ENCODE data around the gene RYR1.
"Not testable (repeated sequence)": the region's sequence is repeated elsewhere in the genome, so short reads cannot be mapped to it uniquely, and the experiment has no call there.

RYR1 gene

DNA sequence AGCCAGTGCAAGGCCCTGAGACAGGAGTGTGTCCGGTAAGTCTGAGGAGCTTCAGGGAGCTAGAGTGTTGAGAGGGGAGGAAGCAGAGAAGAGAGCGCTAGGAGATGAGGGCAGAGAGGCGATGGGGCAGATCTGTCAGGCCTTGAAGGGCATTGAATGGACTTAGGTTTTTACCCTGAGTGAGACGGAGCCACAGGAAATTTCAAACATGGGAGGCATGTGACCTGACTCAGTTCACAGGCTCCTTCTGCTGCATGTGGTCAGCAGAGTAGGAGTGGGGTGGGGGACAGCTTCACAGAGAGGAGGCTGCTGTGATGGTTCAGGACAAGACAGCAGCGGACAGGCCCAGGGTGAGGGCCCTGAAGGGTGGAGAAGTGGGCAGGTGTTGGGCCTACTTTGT is 33.1 kb upstream of the RYR1 start:
- no peak for DNase-seq

DNA sequence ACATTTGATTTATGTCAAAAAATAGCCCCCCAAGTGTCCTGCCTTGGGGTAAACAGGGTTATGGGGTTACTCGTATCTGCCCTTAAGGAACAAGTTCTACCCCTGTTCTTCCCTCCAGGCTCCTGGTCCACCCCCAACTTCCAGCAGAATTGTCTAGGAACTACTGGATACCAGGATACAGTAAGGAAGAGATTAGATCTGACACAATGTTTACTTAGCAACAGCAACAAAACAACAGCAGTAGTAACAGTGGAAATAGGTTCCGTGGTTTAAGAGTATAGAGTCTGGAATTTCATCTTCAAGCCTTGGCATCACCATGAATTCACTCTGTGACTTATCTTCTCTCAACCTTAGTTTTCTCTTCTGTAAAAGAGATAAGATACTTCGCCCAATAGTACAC is 32.3 kb upstream of the RYR1 start:
- no peak for DNase-seq

DNA sequence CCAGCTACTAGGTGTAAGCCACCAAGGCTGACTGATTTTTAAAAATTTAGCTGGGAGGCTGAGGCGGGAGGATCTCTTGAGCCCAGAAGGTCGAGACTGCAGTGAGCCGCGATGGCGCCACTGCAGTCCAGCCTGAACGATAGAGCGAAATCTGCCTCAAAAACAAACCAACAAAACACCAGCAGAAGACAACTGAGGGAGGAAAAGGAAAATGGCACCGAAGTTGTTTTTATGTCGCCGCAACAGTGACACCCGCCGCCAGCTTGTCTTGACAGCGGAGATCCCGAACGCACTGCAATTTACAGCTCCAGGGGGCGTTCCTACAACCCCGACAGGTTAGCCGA is 30.9 kb upstream of the RYR1 start:
- DNase-seq, result no peak

DNA sequence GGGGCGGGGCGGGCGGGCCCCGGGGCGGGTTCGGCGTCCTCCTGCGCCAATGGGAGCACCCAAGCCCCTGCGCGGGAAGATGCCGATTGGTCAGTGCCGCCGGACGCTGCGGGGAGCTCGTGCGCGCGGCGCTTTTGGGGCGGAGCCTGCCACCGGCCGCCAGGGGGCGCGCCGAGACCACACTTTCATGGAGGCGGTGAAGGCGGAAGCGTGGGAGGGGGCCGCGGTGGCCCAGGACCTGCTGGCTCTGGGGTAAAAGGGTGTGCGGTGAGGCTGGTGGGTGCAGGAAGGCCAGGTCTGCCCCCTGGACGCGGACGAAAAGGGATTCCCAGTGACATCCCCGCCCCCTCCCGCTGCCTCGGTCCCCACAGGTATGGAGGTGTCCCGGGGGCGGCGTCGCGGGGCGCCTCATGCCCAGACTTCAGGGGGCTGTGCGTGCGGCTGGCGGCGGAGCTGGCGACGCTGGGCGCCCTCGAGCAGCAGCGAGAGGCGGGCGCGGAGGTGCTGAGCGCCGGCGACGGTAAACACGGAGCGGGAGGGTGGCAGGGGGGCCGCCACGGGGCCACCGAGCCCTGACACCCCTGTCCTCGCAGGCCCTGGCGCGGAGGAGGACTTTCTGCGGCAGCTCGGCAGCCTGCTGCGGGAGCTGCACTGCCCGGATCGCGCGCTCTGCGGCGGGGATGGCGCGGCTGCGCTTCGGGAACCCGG is 30.4 kb upstream of the RYR1 start, which contains the start of gene FAM98C:
Gene FAM98C (plus strand): TSS at position 127 of the 708 bp plus-strand sequence. CDS start 61 bp downstream, at position 188.
- peak; percentile 99 for DNase-seq

DNA sequence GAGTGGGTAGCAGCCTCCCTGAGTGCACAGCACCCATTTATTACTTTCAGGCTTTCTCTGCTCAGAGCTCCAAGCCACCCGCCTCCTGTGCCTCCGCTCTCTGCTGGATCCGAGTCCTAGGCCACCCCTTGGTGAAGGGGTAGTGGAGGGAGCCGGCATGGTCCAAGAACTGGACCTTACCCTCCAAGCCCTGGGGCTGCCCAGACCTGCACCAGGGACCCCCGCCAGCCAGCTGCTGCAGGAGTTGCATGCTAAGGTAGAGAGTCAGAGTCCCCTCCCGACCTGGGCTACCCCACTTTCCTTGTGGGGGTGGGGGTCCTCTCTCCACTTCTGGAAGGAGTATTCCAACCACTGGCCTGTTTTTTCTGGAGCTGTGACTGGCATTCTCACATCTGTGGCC is 28.6 kb upstream of the RYR1 start:
- no peak for DNase-seq

DNA sequence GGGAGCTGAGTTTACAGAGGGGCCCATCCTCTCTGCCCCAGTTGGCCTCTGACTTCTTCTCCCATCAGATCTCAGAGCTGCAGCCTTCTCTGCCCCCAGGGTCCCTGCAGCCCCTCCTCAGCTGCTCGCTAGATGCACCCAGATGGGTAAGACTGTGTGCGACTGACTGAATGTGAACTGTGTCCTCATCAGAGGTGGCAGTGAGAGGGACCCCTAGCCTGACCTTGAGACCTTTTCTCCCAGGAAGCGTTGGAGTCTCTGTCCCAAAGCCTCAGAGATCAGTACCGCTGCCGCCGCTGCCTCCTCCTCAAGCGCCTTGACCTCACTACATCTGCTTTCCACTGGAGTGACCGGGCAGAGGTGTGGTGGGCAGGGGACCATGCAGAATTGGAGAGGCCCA is 28.2 kb upstream of the RYR1 start:
- DNase-seq, result no peak

DNA sequence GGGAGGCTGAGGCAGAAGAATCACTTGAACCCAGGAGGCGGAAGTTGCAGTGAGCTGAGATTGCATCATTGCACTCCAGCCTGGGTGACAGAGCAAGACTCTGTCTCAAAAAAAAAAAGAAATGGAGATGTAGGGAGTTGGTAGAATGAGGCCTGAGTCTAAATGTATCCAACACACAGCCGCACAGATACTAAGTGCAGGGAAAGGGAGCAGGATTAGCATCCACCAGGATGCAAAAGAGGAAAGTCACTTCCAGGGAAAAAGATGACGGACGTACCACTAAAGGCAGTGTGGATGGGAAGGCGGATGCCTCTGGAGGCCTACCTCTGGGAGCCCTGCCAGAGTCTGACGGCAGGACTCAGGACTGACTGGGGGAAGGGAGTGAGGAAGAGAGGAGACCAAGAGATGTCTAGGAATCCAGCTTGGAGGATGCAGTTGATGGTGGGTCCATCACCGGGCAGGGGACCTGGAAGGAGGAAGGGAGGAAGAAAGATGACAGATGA is 23.8 kb upstream of the RYR1 start:
- no peak for DNase-seq

DNA sequence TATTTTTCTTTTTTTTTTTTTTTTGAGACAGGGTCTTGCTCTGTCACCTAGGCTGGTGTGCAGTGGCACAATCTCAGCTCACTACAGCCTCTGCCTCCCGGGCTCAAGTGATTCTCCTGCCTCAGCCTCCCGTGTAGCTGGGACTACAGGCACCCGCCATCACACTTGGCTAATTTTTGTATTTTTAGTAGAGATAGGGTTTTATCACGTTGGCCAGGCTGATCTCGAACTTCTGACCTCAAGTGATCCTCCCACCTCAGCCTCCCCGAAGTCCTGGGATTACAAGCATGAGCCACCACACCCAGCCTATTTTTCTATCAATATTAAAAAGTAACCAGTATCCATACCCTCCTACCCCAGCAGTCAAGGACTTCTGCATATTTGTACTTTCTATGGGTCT is 23.1 kb upstream of the RYR1 start:
- DNase-seq, result not testable (repeated sequence)

DNA sequence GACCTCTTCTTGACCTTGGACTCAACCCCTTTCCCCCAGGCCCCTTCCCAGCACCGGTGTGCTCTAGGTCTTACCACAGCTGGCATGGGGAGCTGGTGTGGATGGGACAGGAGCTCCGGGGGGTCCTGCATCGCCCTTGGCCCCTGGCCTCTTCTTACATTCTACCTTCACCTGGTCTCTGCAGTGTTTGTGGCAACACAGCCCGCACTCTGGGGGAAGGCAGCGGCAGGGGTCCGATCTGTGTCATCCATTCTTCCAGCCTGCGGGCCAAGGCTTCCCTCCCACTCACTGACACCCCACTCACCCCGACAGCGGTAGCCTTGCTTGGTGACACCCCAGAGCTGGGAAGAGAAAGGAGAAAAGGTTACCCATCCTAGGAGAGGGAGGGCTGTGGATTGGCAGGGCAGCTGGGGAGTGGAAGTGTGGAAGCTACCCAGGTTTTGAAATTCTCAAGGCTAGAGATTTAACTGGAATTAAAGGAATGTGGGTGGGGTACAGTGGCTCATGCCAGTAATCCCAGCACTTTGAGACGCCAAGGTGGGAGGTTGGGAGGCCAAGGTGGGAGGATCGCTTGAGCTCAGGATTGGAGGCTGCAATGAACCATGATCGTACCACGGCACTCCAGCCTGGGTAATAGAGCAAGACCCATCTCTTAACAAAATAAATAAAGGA is 22.3 kb upstream of the RYR1 start:
- DNase-seq, result no peak

DNA sequence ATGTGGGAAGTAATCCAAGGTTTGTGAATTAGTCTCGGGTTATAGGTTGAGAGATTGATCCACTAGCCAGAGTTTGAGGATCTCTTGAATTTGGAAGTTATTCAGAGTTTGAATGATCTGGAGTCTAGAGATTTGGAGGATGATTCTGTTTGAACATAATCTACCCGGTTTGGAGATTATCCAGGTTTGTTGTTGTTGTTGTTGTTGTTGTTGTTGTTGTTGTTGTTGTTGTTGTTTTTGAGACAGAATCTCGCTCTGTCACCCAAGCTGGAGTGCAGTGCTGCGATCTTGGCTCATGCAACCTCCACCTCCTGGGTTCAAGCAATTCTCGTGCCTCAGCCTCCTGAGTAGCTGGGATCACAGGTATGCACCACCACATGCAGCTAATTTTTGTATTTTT is 21.6 kb upstream of the RYR1 start:
- DNase-seq, result not testable (repeated sequence)

DNA sequence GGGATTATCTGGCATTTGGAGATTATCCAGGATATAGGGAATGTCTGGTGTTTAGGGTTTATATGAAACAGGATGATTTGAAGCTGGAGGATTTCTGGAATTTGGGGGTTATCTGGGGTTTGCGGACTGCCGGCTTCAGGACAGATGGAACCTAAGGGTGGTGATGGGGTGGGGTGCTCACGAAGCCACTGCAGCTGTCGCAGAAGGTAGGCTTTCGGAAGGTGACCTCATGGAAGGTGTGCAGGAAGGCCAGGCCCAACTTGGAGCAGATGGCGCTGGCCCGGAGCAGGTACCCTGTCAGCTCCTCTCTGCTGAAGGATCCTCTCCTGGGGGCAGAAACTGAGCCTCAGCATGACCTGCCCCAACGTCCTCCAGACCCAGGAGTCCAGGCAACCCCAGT is 21.0 kb upstream of the RYR1 start:
- no peak for DNase-seq

DNA sequence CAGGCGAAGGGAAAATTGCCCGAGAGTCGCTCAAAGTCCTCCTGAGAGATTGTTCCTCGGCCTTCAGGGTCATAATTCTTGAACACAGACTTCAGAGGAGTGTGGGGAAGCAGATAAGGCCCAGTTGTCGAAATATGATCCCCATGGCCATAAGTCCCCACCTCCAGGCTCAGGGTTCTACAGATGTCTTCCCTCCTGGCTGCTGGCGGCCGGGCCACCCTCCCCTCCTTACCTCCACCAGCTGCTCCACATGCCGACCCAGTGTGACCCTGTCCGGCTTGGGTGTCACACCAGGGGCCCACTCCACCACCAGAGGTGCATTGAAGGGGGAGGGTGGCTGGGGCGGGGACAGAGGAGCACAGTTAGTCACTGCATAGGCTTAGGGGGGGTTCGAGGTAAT is 20.5 kb upstream of the RYR1 start:
- DNase-seq, result no peak

DNA sequence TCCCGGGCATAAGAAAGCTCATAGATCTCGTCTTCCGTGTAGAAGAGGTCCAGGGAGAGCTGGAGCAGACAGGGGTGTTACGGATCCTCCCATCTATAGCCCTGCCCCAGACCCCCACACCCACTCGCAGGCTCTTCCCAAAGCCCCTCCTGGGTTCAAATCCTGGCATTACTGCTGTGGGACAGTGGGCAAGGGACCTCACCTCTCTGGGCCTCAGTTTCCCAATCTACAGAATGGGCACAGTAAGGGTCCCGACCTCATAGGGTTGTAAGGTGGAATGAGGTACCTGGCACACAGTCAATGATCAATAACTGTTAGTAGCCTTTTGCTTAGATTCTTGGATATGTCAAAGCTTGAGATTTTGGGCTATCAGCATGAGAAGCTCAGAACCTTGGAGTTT is 20.1 kb upstream of the RYR1 start:
- no peak for DNase-seq

DNA sequence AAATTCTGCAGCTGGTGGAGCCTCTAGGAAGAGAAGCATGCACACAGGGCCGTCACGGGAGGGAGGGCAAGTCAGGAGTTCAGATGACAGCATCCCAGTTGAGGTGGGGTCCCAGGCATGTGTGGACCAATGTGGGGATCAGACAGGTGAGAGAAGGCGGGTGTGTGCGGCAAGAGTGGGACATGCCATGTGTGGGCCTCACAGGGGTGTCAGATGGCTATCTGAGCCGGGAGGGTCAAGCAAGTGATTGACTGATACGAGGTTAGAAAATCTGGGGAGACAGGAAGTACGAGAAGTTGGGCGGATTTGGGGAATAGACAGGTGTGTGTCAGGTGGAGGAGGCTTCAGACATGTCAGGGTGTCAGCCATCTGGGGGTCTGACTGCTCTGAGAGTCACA is 16.3 kb upstream of the RYR1 start:
- no peak for DNase-seq

DNA sequence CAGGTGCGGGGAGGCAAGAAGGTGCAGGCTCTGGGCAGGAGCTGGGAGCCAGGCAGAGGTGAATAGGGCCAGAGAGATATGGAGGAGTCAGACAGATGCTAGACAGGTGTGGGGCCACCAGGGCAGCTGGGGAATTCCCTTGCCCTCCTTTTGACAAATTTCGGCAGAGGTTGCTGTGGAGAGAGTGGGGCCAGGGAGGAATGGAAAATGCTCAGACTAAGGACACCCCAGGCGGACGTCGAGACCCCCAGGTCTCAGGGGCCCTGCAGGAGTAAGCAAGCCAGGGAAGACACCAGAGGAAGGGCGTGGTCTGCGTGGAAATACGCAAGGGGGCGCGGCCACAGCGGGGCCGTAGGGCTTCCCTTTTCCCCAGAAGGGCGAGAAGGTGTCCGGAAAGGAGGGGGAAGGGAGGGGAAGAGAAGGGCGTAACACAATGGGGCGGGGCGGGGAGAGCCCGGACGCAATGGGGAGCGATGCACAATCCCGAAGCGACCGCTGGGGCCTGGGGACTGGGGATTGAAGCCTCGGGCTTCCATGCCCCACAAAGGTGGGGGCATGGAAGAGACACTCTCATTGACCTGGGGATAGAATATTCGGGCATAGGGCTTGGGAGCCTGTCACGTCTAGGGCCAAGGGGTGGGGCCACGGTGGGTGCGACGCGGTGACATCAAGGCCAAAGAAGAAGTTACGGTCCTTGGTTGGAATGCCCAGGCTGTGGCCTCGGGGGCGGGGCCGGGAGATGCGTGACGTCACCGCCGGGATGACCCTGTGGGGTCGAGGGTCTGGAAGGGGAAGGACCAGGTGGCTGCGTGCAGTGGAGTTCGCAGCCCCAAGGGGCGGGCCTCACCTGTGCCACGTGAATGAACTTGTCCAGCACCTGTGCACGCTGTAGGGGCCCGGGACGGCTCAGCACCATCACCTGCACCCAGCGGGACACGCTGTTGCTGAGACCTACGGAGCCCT is 15.7 kb upstream of the RYR1 start:
- peak; percentile 88 for DNase-seq

DNA sequence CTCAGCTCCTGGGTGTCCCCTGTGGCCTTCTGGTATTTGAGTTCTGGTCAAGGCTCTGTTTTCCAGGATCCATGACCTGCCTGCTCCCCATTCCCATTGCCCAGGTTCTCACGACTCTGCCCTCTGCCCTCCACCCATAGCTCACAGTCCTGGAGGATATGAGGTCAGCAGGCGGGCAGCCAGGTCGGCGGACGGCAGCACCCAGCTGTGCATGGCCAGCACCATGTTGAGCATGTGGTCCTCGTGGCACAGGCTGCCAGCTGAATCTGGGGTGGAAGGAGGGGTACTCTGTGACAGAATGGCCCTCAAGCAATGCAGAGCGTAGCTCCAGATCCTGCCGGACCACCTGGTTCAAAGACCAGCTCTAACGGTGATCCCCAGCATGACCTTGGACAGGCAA is 12.6 kb upstream of the RYR1 start:
- no peak for DNase-seq

DNA sequence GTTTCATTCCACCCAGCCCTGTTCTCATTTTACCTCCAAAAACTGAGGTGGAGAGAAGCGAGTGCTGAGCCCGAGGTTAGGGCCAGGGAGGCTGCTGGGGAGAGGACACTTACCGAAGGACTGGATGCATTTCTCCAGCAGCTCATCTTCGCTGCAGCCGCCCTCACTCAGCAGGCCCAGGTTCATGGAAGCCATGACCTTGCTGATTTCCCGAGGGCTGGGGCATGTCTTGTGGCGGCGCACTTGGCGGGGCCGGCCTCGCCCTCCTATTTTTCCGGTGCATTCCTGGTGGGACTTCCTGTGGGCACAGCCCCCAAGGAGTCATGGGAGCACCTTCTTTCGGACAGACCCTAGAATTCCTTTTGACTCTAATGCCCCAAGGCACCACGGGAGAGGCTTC is 11.6 kb upstream of the RYR1 start:
- no peak for DNase-seq

DNA sequence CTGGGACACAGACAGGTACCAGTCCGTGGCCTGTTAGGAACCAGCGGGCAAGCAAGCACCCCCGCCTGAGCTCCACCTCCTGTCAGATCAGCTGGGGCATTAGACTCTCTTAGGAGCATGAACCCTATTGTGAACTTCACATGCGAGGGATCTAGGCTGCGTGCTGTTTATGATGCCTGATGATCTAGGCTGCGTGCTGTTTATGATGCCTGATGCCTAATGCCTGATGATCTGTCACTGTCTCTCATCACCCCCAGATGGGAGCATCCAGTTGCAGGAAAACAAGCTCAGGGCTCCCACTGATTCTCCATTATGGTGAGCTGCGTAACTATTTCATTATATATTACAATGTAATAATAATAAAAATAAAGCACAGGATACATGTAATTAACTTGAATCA is 11.1 kb upstream of the RYR1 start:
- no peak for DNase-seq

DNA sequence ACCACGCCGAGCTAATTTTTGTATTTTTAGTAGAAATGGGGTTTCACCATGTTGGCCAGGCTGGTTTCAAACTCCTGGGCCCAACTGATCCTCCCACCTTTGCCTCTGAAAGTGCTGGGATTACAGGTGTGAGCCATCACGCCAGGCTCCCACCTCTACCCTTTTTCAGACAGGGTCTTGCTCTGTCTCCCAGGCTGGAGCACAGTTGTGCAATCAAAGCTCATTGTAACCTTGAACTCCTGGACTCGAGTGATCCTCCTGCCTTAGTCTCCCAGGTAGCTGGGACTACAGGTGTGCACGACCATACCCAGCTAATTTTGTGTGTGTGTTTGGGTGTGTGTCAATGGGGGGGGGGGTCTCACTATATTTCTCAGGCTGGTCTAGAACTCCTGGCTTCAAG is 9.2 kb upstream of the RYR1 start:
- no peak for DNase-seq

DNA sequence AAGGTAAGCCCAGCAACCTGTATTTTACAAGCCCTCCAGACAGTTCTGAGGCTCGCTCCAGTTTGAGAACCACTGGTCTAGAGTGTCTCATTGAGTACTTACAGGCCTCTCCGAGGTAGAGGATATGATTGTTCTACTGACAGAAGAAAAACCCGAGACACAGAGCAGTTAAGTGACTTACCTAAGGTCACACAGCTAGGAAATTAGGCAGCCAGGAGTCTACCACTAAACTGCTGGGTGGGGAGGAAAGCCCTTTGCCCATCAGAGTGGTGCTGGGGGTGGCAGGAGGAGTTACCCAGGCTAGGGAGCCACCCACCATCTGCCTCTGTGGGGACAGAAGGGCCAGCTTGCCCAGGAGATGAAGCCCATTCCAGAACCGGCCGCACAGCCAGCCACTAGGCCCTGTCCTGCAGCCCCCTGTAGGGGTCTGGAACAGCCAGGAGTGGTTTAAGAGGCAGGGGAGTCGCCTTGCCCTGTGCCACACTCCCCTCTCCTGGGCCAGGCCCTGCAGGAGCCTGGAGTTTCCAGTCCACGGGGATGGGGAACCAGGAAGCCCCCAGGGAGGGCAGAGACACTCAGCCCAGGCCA is 8.2 kb upstream of the RYR1 start:
- DNase-seq, result peak; percentile 4

DNA sequence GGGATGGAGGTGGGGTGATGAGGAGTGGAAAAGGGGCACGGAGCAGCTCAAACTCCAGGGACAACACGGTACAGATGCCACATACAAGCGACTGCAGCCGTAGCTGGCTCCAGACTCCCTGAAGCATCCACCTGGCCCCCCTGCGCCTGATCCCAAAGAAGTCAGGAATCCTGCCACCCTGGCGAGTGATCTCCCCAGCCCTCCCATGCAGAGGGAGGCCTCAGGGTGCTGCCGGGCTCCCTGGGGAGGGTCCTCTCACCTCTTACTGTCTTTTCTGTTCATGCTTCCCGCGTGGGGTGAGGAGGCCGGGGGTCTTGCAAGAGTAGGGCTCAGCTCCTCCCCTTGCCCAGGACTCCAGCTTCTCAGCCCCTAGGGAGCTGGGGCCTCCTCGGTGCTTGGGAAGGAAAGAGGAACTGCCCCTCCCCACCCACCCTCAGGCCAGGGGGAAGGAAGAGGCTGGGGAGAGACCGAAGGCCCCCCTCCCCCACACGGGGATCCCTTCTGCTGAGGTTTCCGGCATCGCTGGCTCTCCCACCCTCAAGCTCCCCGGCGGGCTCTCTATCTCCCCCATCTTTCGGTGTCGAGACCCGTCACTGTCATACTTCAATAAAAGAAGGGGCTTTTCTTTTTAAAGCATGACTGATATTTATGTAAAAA is 7.6 kb upstream of the RYR1 start, which contains the start of gene RASGRP4:
Gene RASGRP4 (minus strand): TSS at position 410 of the 657 bp plus-strand sequence. CDS start 128 bp downstream, at position 282.
- DNase-seq, result peak; percentile 60

DNA sequence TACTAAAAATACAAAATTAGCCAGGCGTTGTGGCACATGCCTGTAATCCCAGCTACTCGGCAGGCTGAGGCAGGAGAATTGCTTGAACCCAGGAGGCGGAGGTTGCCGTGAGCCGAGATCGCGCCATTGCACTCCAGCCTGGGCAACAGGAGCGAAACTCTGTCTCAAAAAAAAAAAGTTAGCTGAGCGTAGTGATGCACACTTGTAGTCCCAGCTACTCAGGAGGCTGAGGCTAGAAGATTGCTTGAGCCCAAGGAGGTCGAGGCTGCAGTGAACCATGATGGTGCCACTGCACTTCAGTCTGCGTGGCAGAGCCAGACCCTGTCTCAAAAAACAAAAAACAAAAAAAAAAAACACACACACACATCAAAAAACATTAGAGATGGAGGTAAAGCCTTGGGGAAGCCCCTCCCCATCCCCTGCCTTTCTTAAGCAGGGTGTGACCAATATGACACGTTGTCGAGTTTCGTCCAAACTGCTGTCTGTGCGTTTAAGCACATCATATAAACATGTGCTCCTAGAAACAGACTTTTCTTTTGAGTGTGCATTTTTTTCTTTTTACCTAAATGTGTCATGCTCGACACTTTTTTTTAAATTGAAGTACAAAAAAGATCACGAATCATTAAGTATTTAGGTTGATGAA is 6.3 kb upstream of the RYR1 start:
- DNase-seq, result peak; percentile 14
